HCT116 (cell line): ENCODE results near the gene FLT3. TPM values are rescaled to one million over a fixed set of nuclear protein-coding genes. Genes with fewer than 3 reads are reported as not detected.

ENCODE experiments used
- ATAC-seq: fragments of 200-7000 bp; cut with Tn5 transposase; 2 replicates; pipeline ENCODE4 v1.9.1; 2020; ENCODE audit warnings: mild to moderate bottlenecking, moderate library complexity
- BruUV-seq: library from RNA; stranded (reverse); fragments of 400-500 nt; replicated peaks from 2 replicates; lab custom pipeline; 2021; lab: Mats Ljungman, UMichigan
- CTCF ChIA-PET: fragments of 300-600 bp; sonication (Branson Sonifier 250); formaldehyde crosslinking; loops from one replicate; lab custom pipeline; 2021; ENCODE audit warnings: antibody characterized with exemption; lab: Charles Lee
- POLR2A ChIA-PET: fragments of 300-600, 350-600 bp; sonication (Branson Sonifier 250); formaldehyde crosslinking; loops from one replicate; lab custom pipeline; 2021; ENCODE audit warnings: antibody characterized with exemption; lab: Charles Lee
- RAD21 ChIA-PET, 2 experiments: fragments of 300-600 bp; sonication (Branson Sonifier 250); formaldehyde crosslinking; loops; one replicate each; lab custom pipeline; 2023; ENCODE audit warnings: low total read pairs in 2 of 2; ENCODE audit not compliant: uncharacterized antibody in 2 of 2, unreplicated experiment in 2 of 2, low non-redundant PET in 1 of 2; lab: Charles Lee
- DNase-seq: peaks from one replicate; pipeline ENCODE4 v3.0.0-alpha.2; 2010; ENCODE audit warnings: low read depth, low spot score
- H2AFZ ChIP-seq: fragments of 200-600 bp; shearing (Covaris generic), sonication (generic); 2 replicates; pipeline ENCODE4 v1.6.1; 2017; ENCODE audit warnings: low read depth, mixed run types, mixed read lengths, antibody characterized with exemption, low read length; ENCODE audit not compliant: poor library complexity, severe bottlenecking
- H3K27ac ChIP-seq: 2 replicates; pipeline ENCODE4 v1.5.1; 2012; ENCODE audit warnings: low read depth, low read length
- H3K27me3 ChIP-seq: fragments of 200-600 bp; sonication (generic); 2 replicates; pipeline ENCODE4 v1.6.1; 2016; ENCODE audit warnings: mixed run types, low read length, mixed read lengths; ENCODE audit not compliant: insufficient read depth
- H3K36me3 ChIP-seq, 2 experiments: fragments of 200-500 bp in 1 of 2; fragments of 200-600 bp in 1 of 2; sonication (Bioruptor generic) in 1 of 2; sonication (generic) in 1 of 2; 2 replicates each; pipeline versions ENCODE4 v1.5.1 to v1.6.1; 2014 to 2016; ENCODE audit warnings: low read length in 2 of 2, inconsistent platforms in 1 of 2, mixed read lengths in 1 of 2, mixed run types in 1 of 2; ENCODE audit not compliant: insufficient read depth in 2 of 2, control insufficient read depth in 1 of 2
- H3K4me1 ChIP-seq, 2 experiments: fragments of 200-600 bp in 1 of 2; sonication (generic) in 1 of 2; 2 replicates each; pipeline versions ENCODE4 v1.5.1 to v1.6.1; 2012 to 2017; ENCODE audit warnings: low read length in 2 of 2, inconsistent platforms in 1 of 2, mild to moderate bottlenecking in 1 of 2, mixed read lengths in 1 of 2, mixed run types in 1 of 2, moderate library complexity in 1 of 2; ENCODE audit not compliant: insufficient read depth in 2 of 2, control insufficient read depth in 1 of 2
- H3K4me2 ChIP-seq: fragments of 200-600 bp; sonication (generic); 2 replicates; pipeline ENCODE4 v1.6.1; 2017; ENCODE audit warnings: mixed run types, low read length, mixed read lengths
- H3K4me3 ChIP-seq, 2 experiments: fragments of 200-600 bp in 1 of 2; sonication (generic) in 1 of 2; replicated peaks in 1 of 2; 2 replicates each; pipeline ENCODE4 v1.5.1; 2011 to 2016; ENCODE audit warnings: low read length in 2 of 2, control low read depth in 1 of 2, low read depth in 1 of 2, mild to moderate bottlenecking in 1 of 2, mixed read lengths in 1 of 2, mixed run types in 1 of 2
- H3K79me2 ChIP-seq: fragments of 200-600 bp; sonication (generic); 2 replicates; pipeline ENCODE4 v1.6.1; 2017; ENCODE audit warnings: mild to moderate bottlenecking, mixed run types, low read length, moderate library complexity, mixed read lengths; ENCODE audit not compliant: insufficient read depth
- H3K9ac ChIP-seq: fragments of 200-600 bp; sonication (generic); 2 replicates; pipeline ENCODE4 v1.6.1; 2016; ENCODE audit warnings: low read length, mixed read lengths
- H3K9me2 ChIP-seq: fragments of 200-600 bp; sonication (generic), shearing (Covaris generic); 2 replicates; pipeline ENCODE4 v1.6.1; 2017; ENCODE audit warnings: mixed run types, mild to moderate bottlenecking, moderate library complexity; ENCODE audit not compliant: insufficient read depth
- H3K9me3 ChIP-seq, 2 experiments: fragments of 200-500 bp in 1 of 2; fragments of 200-600 bp in 1 of 2; sonication (Bioruptor generic) in 1 of 2; sonication (generic) in 1 of 2; 2 replicates each; pipeline ENCODE4 v1.6.1; 2014 to 2017; ENCODE audit warnings: low read length in 2 of 2, mixed read lengths in 2 of 2, inconsistent platforms in 1 of 2, low read depth in 1 of 2, mild to moderate bottlenecking in 1 of 2, mixed run types in 1 of 2, moderate library complexity in 1 of 2; ENCODE audit not compliant: control insufficient read depth in 1 of 2, insufficient read depth in 1 of 2
- H4K20me1 ChIP-seq: fragments of 200-600 bp; sonication (generic), shearing (Covaris generic); 2 replicates; pipeline ENCODE4 v1.6.1; 2017; ENCODE audit warnings: mixed run types, mild to moderate bottlenecking, moderate library complexity; ENCODE audit not compliant: insufficient read depth
- CEBPB ChIP-seq: IDR thresholded peaks from 2 replicates; pipeline ENCODE4 v1.6.1; 2012; ENCODE audit warnings: low read depth
- CTCF ChIP-seq, 3 experiments: fragments of 200-600 bp in 1 of 3; sonication (generic) in 1 of 3; IDR thresholded peaks in 2 of 3; conservative IDR thresholded peaks in 1 of 3; 2 replicates each; pipeline ENCODE4 v1.5.1; 2012 to 2017; ENCODE audit warnings: low read depth in 2 of 3, low read length in 2 of 3, antibody characterized with exemption in 1 of 3, borderline replicate concordance in 1 of 3, control low read depth in 1 of 3, mild to moderate bottlenecking in 1 of 3, mixed read lengths in 1 of 3, mixed run types in 1 of 3, moderate library complexity in 1 of 3; ENCODE audit not compliant: insufficient read depth in 1 of 3
- EGR1 ChIP-seq: IDR thresholded peaks from 2 replicates; pipeline ENCODE4 v1.6.1; 2012; ENCODE audit warnings: low read depth
- ELF1 ChIP-seq: IDR thresholded peaks from 2 replicates; pipeline ENCODE4 v1.6.1; 2012; ENCODE audit warnings: low read depth, borderline replicate concordance
- EZH2 ChIP-seq: fragments of 200-600 bp; sonication (generic); IDR thresholded peaks from 2 replicates; pipeline ENCODE4 v1.6.1; 2017; ENCODE audit warnings: antibody characterized with exemption, mixed run types
- FOSL1 ChIP-seq: IDR thresholded peaks from 2 replicates; pipeline ENCODE4 v1.6.1; 2012; ENCODE audit warnings: low read depth
- MAX ChIP-seq: IDR thresholded peaks from 2 replicates; pipeline ENCODE4 v1.6.1; 2012
- POLR2A ChIP-seq: IDR thresholded peaks from 2 replicates; pipeline ENCODE4 v1.7.0; 2011; ENCODE audit warnings: borderline replicate concordance; ENCODE audit not compliant: insufficient read depth, insufficient read length; ENCODE audit errors: extremely low read depth
- POLR2AphosphoS5 ChIP-seq: IDR thresholded peaks from 2 replicates; pipeline ENCODE4 v1.6.1; 2011; ENCODE audit warnings: mild to moderate bottlenecking, low read depth, low read length, moderate library complexity
- RAD21 ChIP-seq: IDR thresholded peaks from 2 replicates; pipeline ENCODE4 v1.6.1; 2012; ENCODE audit warnings: low read depth, mild to moderate bottlenecking
- SIN3A ChIP-seq: IDR thresholded peaks from 2 replicates; pipeline ENCODE4 v1.6.1; 2012; ENCODE audit warnings: low read depth
- TCF7L2 ChIP-seq: IDR thresholded peaks from 2 replicates; pipeline ENCODE4 v1.7.0; 2011; ENCODE audit warnings: borderline replicate concordance, inconsistent platforms; ENCODE audit not compliant: insufficient read depth, insufficient read length; ENCODE audit errors: extremely low read depth
- YY1 ChIP-seq: IDR thresholded peaks from 2 replicates; pipeline ENCODE4 v1.6.1; 2011; ENCODE audit warnings: low read length, low read depth, moderate library complexity, mild to moderate bottlenecking; ENCODE audit not compliant: insufficient replicate concordance; ENCODE audit errors: extremely low read depth
- ZBTB33 ChIP-seq: IDR thresholded peaks from 2 replicates; pipeline ENCODE4 v1.6.1; 2011; ENCODE audit warnings: mild to moderate bottlenecking, low read length, moderate library complexity; ENCODE audit not compliant: insufficient replicate concordance; ENCODE audit errors: extremely low read depth
- ZNF274 ChIP-seq: fragments of 200-500 bp; sonication (Bioruptor generic); IDR thresholded peaks from 2 replicates; pipeline ENCODE4 v1.6.1; 2014; ENCODE audit warnings: mild to moderate bottlenecking, low read depth, low read length, inconsistent platforms
- intact Hi-C: fragments of 100-400 bp; cut with micrococcal nuclease; formaldehyde crosslinking; loops from 2 replicates; pipeline ENCODE4 v1.10.0; 2022
- total RNA-seq: library from RNA; stranded (reverse); gene quantifications from one replicate; pipeline ENCODE4 v1.2.1, GENCODE V29; 2021; ENCODE audit not compliant: unreplicated experiment

FLT3 gene
- total RNA-seq, 1 experiment from 2014 or later, result 0.17 TPM

- no peak for DNase-seq
- TF ChIP-seq POLR2A, result no peak
- TF ChIP-seq TCF7L2, result no peak
- TF ChIP-seq ZNF274, result no peak
- TF ChIP-seq SIN3A, result no peak
- TF ChIP-seq ZBTB33, result no peak
- TF ChIP-seq RAD21, result no peak
- no peak for TF ChIP-seq EZH2
- no peak for TF ChIP-seq YY1
- TF ChIP-seq FOSL1, result no peak
- TF ChIP-seq MAX, result no peak
- TF ChIP-seq CEBPB, result no peak
- TF ChIP-seq CTCF (IDR thresholded peaks at IDR 0.05 in 2 of 3, conservative IDR thresholded peaks at IDR 0.05 in 1 of 3; ENCODE audit: borderline replicate concordance in 1 of 3, insufficient read depth in 1 of 3, low read depth in 2 of 3, low read length in 2 of 3), result no peak
- no peak for TF ChIP-seq POLR2AphosphoS5
- no peak for TF ChIP-seq ELF1
- no peak for TF ChIP-seq EGR1
- TF ChIP-seq, all 23 proteins: peak for 0
- no peak overlapping the region for H3K9ac ChIP-seq
- H3K36me3 ChIP-seq, result no peaks in the 10 kb centered on the region
- no peak overlapping the region for H3K27ac ChIP-seq
- H3K4me1 ChIP-seq, result peaks cover 0 to 9% of the 10 kb centered on the region in 2 experiments; a peak in 2 of 4 replicates
- BruUV-seq, result no TSS peak
- intact Hi-C loops, result no loop called here
- H3K27me3 ChIP-seq, result no peaks in the 10 kb centered on the region
- H3K9me3 ChIP-seq, result no peaks in the 10 kb centered on the region
- H3K4me3 ChIP-seq, result no peak overlapping the region
- H2AFZ ChIP-seq, result no peak overlapping the region
- RAD21 ChIA-PET, result no interaction called here
- H4K20me1 ChIP-seq, result no peaks in the 10 kb centered on the region
- no peaks in the 10 kb centered on the region for H3K9me2 ChIP-seq
- ATAC-seq, result no peak
- H3K79me2 ChIP-seq, result no peaks in the 10 kb centered on the region
- CTCF ChIA-PET, result no interaction called here
- no peak overlapping the region for H3K4me2 ChIP-seq
- POLR2A ChIA-PET, result no interaction called here
Observed at GRCh38 chr13:28001049-28001448, 99.3 kb downstream of the FLT3 start.
